ENCODE data around the gene TMEM86A. TPM values are rescaled to one million over a fixed set of nuclear protein-coding genes. Genes with fewer than 3 reads are reported as not detected.
A peak's percentile ranks its signal among the peaks of the same experiment; 100 is the strongest.

Gene TMEM86A
- total and polyA plus RNA-seq, 2 of the 8 experiments (the other 6 are each of a cell fraction or from before 2014, with no cell fraction given): 1.5 to 1.7 TPM

DNA sequence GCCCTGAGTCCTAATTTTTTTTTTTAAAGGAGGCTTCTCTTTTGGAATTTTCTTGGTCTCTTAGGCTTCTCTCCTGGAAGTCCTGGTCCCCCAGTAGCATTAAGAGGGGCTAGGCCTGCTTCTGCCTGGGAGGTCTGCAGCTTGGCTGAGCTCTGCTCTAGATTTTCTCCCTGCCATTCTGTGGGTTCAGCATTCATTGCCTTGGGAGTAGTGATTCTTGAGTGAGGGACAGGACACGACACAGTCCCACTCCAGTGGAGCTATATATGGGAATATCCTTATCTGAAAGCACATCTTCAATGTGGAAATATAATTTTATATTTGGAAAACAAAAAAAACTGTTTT, 23.7 kb downstream of the TMEM86A start:
- H4K8ac ChIP-seq (ENCODE audit: extremely low read depth, insufficient read depth, low read length): no peak overlapping the region
- TF ChIP-seq POU5F1 (IDR thresholded peaks at IDR 0.05; ENCODE audit: low read depth, low read length) (no peak), ZNF274 (IDR thresholded peaks at IDR 0.05; ENCODE audit: borderline replicate concordance, extremely low read depth, low read length) (no peak), EP300 (IDR thresholded peaks at IDR 0.05; ENCODE audit: borderline replicate concordance in 1 of 2, low read depth in 2 of 2, low read length in 2 of 2) (no peak)
- TF ChIP-seq, protein P1, sequence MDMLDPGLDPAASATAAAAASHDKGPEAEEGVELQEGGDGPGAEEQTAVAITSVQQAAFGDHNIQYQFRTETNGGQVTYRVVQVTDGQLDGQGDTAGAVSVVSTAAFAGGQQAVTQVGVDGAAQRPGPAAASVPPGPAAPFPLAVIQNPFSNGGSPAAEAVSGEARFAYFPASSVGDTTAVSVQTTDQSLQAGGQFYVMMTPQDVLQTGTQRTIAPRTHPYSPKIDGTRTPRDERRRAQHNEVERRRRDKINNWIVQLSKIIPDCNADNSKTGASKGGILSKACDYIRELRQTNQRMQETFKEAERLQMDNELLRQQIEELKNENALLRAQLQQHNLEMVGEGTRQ (IDR thresholded peaks at IDR 0.05; ENCODE audit: low read length): no peak
- H3K4me3 ChIP-seq (ENCODE audit: extremely low read depth in 1 of 4, insufficient read depth in 2 of 4, low read depth in 3 of 4, low read length in 4 of 4): peak overlapping the region in 2 of 4 experiments; percentile 78 to 86; a peak in 2 of 8 replicates
- H3K9me3 ChIP-seq (ENCODE audit: insufficient read depth in 2 of 2, low read depth in 1 of 2, low read length in 1 of 2): no peaks in the 10 kb centered on the region
- peak overlapping the region; percentile 78 to 100; a peak in 3 of 4 replicates for H3K4me2 ChIP-seq (ENCODE audit: insufficient read depth in 1 of 2, low read depth in 2 of 2, low read length in 2 of 2)
- no peak overlapping the region for H3K4ac ChIP-seq (replicated peaks; ENCODE audit: insufficient read length, low read depth, low read length)
- no peak overlapping the region for H2AFZ ChIP-seq (ENCODE audit: low read length)
- no peak overlapping the region; the same call in 1 of the 2 replicates for H3K18ac ChIP-seq (ENCODE audit: extremely low read depth, low read length)
- no peak overlapping the region for H4K91ac ChIP-seq (replicated peaks; ENCODE audit: insufficient read length, low read length)
- H3K27me3 ChIP-seq (replicated peaks in 1 of 4; ENCODE audit: control insufficient read depth in 3 of 4, extremely low read depth in 1 of 4, insufficient read depth in 3 of 4, low read length in 3 of 4): peaks cover 0 to 9% (median 2%) of the 10 kb centered on the region in 4 experiments; a peak in 2 of 7 replicates
- CTCF ChIA-PET (ENCODE audit: partially characterized antibody): interaction anchor here (0.6 to 11.9 kb wide), 46 partner anchors 8 to 1902 kb away, joined by 3 to 225 read pairs (median 5); partner anchors contain the start of genes GTF2H1, HPS5, LDHA and MISFA
- POLR2A ChIA-PET (ENCODE audit: partially characterized antibody): interaction anchor here (0.7 to 2.6 kb wide), 3 partner anchors 16 to 196 kb away, joined by 6 to 10 read pairs (median 6); partner anchors contain the start of genes TMEM86A and TSG101
- no peak overlapping the region for H2BK120ac ChIP-seq (replicated peaks; ENCODE audit: low read depth, low read length)
- H3K79me1 ChIP-seq (ENCODE audit: low read depth, low read length): no peaks in the 10 kb centered on the region
- no peak overlapping the region for H3K9ac ChIP-seq (replicated peaks in 1 of 4; ENCODE audit: extremely low read depth in 1 of 4, low read depth in 3 of 4, low read length in 3 of 4)
- H2BK12ac ChIP-seq (ENCODE audit: low read depth, low read length): no peak overlapping the region
- H2AK5ac ChIP-seq (ENCODE audit: low read depth, low read length): no peak overlapping the region
- H4K20me1 ChIP-seq (replicated peaks in 1 of 2; ENCODE audit: control insufficient read depth in 1 of 2, insufficient read depth in 2 of 2, low read length in 2 of 2): no peaks in the 10 kb centered on the region
- no peak overlapping the region for H2BK20ac ChIP-seq (ENCODE audit: low read length)
- H2BK15ac ChIP-seq (ENCODE audit: low read length): no peak overlapping the region
- peaks cover 0 to 17% (median 12%) of the 10 kb centered on the region in 4 experiments; a peak in 5 of 7 replicates for H3K4me1 ChIP-seq (replicated peaks in 1 of 4; ENCODE audit: control insufficient read depth in 3 of 4, insufficient read depth in 4 of 4, low read length in 3 of 4)
- peak; percentile 48 for FAIRE-seq
- no peak for DNase-seq (ENCODE audit: low read depth in 1 of 2, low spot score in 2 of 2)
- H3K27ac ChIP-seq (ENCODE audit: low read depth, low read length): no peak overlapping the region
- H3K56ac ChIP-seq (replicated peaks; ENCODE audit: insufficient read length, low read depth, low read length): no peak overlapping the region
- no peak overlapping the region for H3K14ac ChIP-seq (ENCODE audit: insufficient read length)
- no peak overlapping the region for H2BK5ac ChIP-seq (ENCODE audit: low read depth, low read length)
- H4K5ac ChIP-seq (ENCODE audit: insufficient read length, low read depth, low read length): no peak overlapping the region
- no peaks in the 10 kb centered on the region for H3K36me3 ChIP-seq (ENCODE audit: control insufficient read depth in 2 of 4, insufficient read depth in 4 of 4, low read length in 3 of 4)
- H3K79me2 ChIP-seq (ENCODE audit: control insufficient read depth in 1 of 2, insufficient read depth in 2 of 2, low read length in 2 of 2): no peaks in the 10 kb centered on the region
- peaks cover 13% of the 10 kb centered on the region for H3K23me2 ChIP-seq (ENCODE audit: low read depth, low read length)
- H3K23ac ChIP-seq (ENCODE audit: insufficient read length): no peak overlapping the region
- 64% methylated on average over 1 of the region's 1 CpG; no CpG with 5 or more reads in 1 of the 2 experiments for WGBS, 2 experiments (ENCODE audit: extremely low coverage in 1 of 2, insufficient coverage in 1 of 2, insufficient read length in 1 of 2, insufficient replicate concordance in 2 of 2, low coverage in 1 of 2, low lambda C conversion rate in 2 of 2, missing lambda C conversion rate in 1 of 2)
